Karpas-422 (cell line): Measurements from ENCODE around the gene AQP5. TPM values are rescaled to one million over a fixed set of nuclear protein-coding genes. Genes with fewer than 3 reads are reported as not detected.

Source experiments
- DNase-seq: peaks from one replicate; pipeline ENCODE4 v3.0.0-alpha.2; 2015
- H2AFZ ChIP-seq: fragments of 200-600 bp; sonication (generic); 2 replicates; pipeline ENCODE4 v1.6.1; 2014; ENCODE audit warnings: antibody characterized with exemption, low read length, mixed read lengths
- H3K27ac ChIP-seq: fragments of 200-600 bp; sonication (generic); 2 replicates; pipeline ENCODE4 v1.5.1; 2014; ENCODE audit warnings: mild to moderate bottlenecking, low read length, moderate library complexity
- H3K27me3 ChIP-seq: fragments of 200-600 bp; sonication (generic); 2 replicates; pipeline ENCODE4 v1.6.1; 2014; ENCODE audit warnings: low read length, mixed read lengths
- H3K36me3 ChIP-seq: fragments of 200-600 bp; sonication (generic); 2 replicates; pipeline ENCODE4 v1.6.1; 2014; ENCODE audit warnings: low read length, mixed read lengths; ENCODE audit not compliant: insufficient read depth
- H3K4me1 ChIP-seq: fragments of 200-600 bp; sonication (generic); 2 replicates; pipeline ENCODE4 v1.6.1; 2014; ENCODE audit warnings: mild to moderate bottlenecking, low read length, mixed read lengths
- H3K4me2 ChIP-seq: fragments of 200-600 bp; sonication (generic); 2 replicates; pipeline ENCODE4 v1.6.1; 2014; ENCODE audit warnings: low read length, low read depth, mild to moderate bottlenecking; ENCODE audit not compliant: poor library complexity, severe bottlenecking
- H3K4me3 ChIP-seq: fragments of 200-600 bp; sonication (generic); 2 replicates; pipeline ENCODE4 v1.5.1; 2014; ENCODE audit warnings: mild to moderate bottlenecking, antibody characterized with exemption, low read length, mixed read lengths
- H3K79me2 ChIP-seq: fragments of 200-600 bp; sonication (generic); 2 replicates; pipeline ENCODE4 v1.6.1; 2014; ENCODE audit warnings: mild to moderate bottlenecking, low read length, mixed read lengths
- H3K9ac ChIP-seq: fragments of 200-600 bp; sonication (generic); 2 replicates; pipeline ENCODE4 v1.6.0; 2014; ENCODE audit warnings: low read length
- H3K9me2 ChIP-seq: fragments of 200-600 bp; sonication (generic), shearing (Covaris generic); replicated peaks from 2 replicates; pipeline ENCODE4 v1.6.0; 2014; ENCODE audit warnings: mild to moderate bottlenecking, low read length, moderate library complexity; ENCODE audit not compliant: insufficient read depth
- H3K9me3 ChIP-seq: fragments of 300-700, 200-600 bp; sonication (generic); 2 replicates; pipeline ENCODE4 v1.6.1; 2014; ENCODE audit warnings: low read length, mixed read lengths
- H4K20me1 ChIP-seq: fragments of 200-600 bp; sonication (generic); 2 replicates; pipeline ENCODE4 v1.6.1; 2014; ENCODE audit warnings: mild to moderate bottlenecking, antibody characterized with exemption, low read length, low read depth; ENCODE audit not compliant: insufficient read depth
- total RNA-seq: library from RNA; depleted of rRNA; stranded (reverse); fragments of >200 nt; shearing (Covaris generic); gene quantifications from 2 replicates; pipeline ENCODE4 v1.2.3, GENCODE V29; 2014; ENCODE audit warnings: low replicate concordance

The AQP5 gene
- total RNA-seq, 1 experiment from 2014 or later: 0.97 TPM

GRCh38 chr12:49929581-49929980 is 32.1 kb upstream of the AQP5 start:
- no peaks in the 10 kb centered on the region for H4K20me1 ChIP-seq
- no peaks in the 10 kb centered on the region for H3K9me2 ChIP-seq
- H3K9me3 ChIP-seq: no peaks in the 10 kb centered on the region
- no peak overlapping the region for H3K4me2 ChIP-seq
- no peaks in the 10 kb centered on the region for H3K27me3 ChIP-seq
- no peak overlapping the region for H3K4me3 ChIP-seq
- H3K27ac ChIP-seq: no peak overlapping the region
- H3K4me1 ChIP-seq: peaks cover 9% of the 10 kb centered on the region
- no peak for DNase-seq
- H3K79me2 ChIP-seq: no peaks in the 10 kb centered on the region
- H2AFZ ChIP-seq: no peak overlapping the region
- no peak overlapping the region for H3K9ac ChIP-seq
- no peaks in the 10 kb centered on the region for H3K36me3 ChIP-seq

GRCh38 chr12:49930515-49931288 is 31.0 kb upstream of the AQP5 start:
- Histone ChIP-seq H3K4me3 (no peak overlapping the region), H3K27ac (no peak overlapping the region), H3K36me3 (no peaks in the 10 kb centered on the region), H3K4me1 (peaks cover 12% of the 10 kb centered on the region), H3K4me2 (no peak overlapping the region), H3K27me3 (no peaks in the 10 kb centered on the region), H3K9me2 (no peaks in the 10 kb centered on the region), H4K20me1 (no peaks in the 10 kb centered on the region), H2AFZ (no peak overlapping the region), H3K9ac (no peak overlapping the region), H3K79me2 (no peaks in the 10 kb centered on the region), H3K9me3 (no peaks in the 10 kb centered on the region)
- no peak for DNase-seq

GRCh38 chr12:49932023-49932422 is 29.6 kb upstream of the AQP5 start:
- no peak overlapping the region for H3K4me2 ChIP-seq
- H2AFZ ChIP-seq: 0 out of 2 replicates have a peak overlapping the region, but pooled peaks have one; percentile 1
- H3K79me2 ChIP-seq: no peaks in the 10 kb centered on the region
- H4K20me1 ChIP-seq: no peaks in the 10 kb centered on the region
- DNase-seq: no peak
- no peaks in the 10 kb centered on the region for H3K9me2 ChIP-seq
- no peak overlapping the region for H3K4me3 ChIP-seq
- no peak overlapping the region for H3K27ac ChIP-seq
- no peaks in the 10 kb centered on the region for H3K27me3 ChIP-seq
- H3K4me1 ChIP-seq: peaks cover 12% of the 10 kb centered on the region
- no peaks in the 10 kb centered on the region for H3K36me3 ChIP-seq
- no peak overlapping the region for H3K9ac ChIP-seq
- no peaks in the 10 kb centered on the region for H3K9me3 ChIP-seq

GRCh38 chr12:49932533-49933130 is 29.0 kb upstream of the AQP5 start:
- no peaks in the 10 kb centered on the region for H3K9me2 ChIP-seq
- H4K20me1 ChIP-seq: no peaks in the 10 kb centered on the region
- no peak overlapping the region for H2AFZ ChIP-seq
- no peaks in the 10 kb centered on the region for H3K36me3 ChIP-seq
- H3K79me2 ChIP-seq: no peaks in the 10 kb centered on the region
- DNase-seq: no peak
- no peak overlapping the region for H3K4me3 ChIP-seq
- H3K27ac ChIP-seq: no peak overlapping the region
- no peak overlapping the region for H3K4me2 ChIP-seq
- peaks cover 16% of the 10 kb centered on the region for H3K4me1 ChIP-seq
- no peak overlapping the region for H3K9ac ChIP-seq
- H3K27me3 ChIP-seq: no peaks in the 10 kb centered on the region
- no peaks in the 10 kb centered on the region for H3K9me3 ChIP-seq

- H2AFZ ChIP-seq: no peak overlapping the region
- no peak overlapping the region for H3K4me2 ChIP-seq
- no peaks in the 10 kb centered on the region for H3K79me2 ChIP-seq
These were observed 27.9 kb upstream of the AQP5 start for GRCh38 chr12:49933796-49934195.

GRCh38 chr12:49934505-49934904 is 27.2 kb upstream of the AQP5 start:
- no peak overlapping the region for H3K4me2 ChIP-seq
- H3K79me2 ChIP-seq: no peaks in the 10 kb centered on the region
- H3K36me3 ChIP-seq: no peaks in the 10 kb centered on the region
- no peaks in the 10 kb centered on the region for H3K9me2 ChIP-seq
- no peak for DNase-seq
- H3K4me1 ChIP-seq: peaks cover 32% of the 10 kb centered on the region
- H3K4me3 ChIP-seq: no peak overlapping the region
- H2AFZ ChIP-seq: no peak overlapping the region
- H4K20me1 ChIP-seq: no peaks in the 10 kb centered on the region
- no peak overlapping the region for H3K27ac ChIP-seq
- H3K9me3 ChIP-seq: no peaks in the 10 kb centered on the region
- no peaks in the 10 kb centered on the region for H3K27me3 ChIP-seq
- no peak overlapping the region for H3K9ac ChIP-seq

More at GRCh38 chr12:49933796-49934195, 27.9 kb upstream of the AQP5 start:
- H4K20me1 ChIP-seq: no peaks in the 10 kb centered on the region
- peaks cover 27% of the 10 kb centered on the region for H3K4me1 ChIP-seq
- H3K27ac ChIP-seq: no peak overlapping the region
- DNase-seq: peak; percentile 52
- no peaks in the 10 kb centered on the region for H3K9me3 ChIP-seq
- 0 out of 2 replicates have a peak overlapping the region, but pooled peaks have one; percentile 12 for H3K9ac ChIP-seq
- no peaks in the 10 kb centered on the region for H3K9me2 ChIP-seq
- no peak overlapping the region for H3K4me3 ChIP-seq
- H3K36me3 ChIP-seq: no peaks in the 10 kb centered on the region
- no peaks in the 10 kb centered on the region for H3K27me3 ChIP-seq

- Histone ChIP-seq H3K27me3 (no peaks in the 10 kb centered on the region), H2AFZ (no peak overlapping the region), H3K27ac (no peak overlapping the region), H3K36me3 (no peaks in the 10 kb centered on the region), H3K4me3 (no peak overlapping the region), H4K20me1 (no peaks in the 10 kb centered on the region), H3K9me3 (no peaks in the 10 kb centered on the region), H3K9ac (no peak overlapping the region), H3K4me1 (peaks cover 56% of the 10 kb centered on the region), H3K79me2 (no peaks in the 10 kb centered on the region), H3K4me2 (no peak overlapping the region), H3K9me2 (no peaks in the 10 kb centered on the region)
- no peak for DNase-seq
These were observed 24.7 kb upstream of the AQP5 start for GRCh38 chr12:49936925-49937324.

- no peak overlapping the region for H2AFZ ChIP-seq
- DNase-seq: no peak
- no peaks in the 10 kb centered on the region for H3K9me2 ChIP-seq
- peaks cover 64% of the 10 kb centered on the region for H3K4me1 ChIP-seq
- H3K4me2 ChIP-seq: no peak overlapping the region
- H3K36me3 ChIP-seq: no peaks in the 10 kb centered on the region
- H3K9ac ChIP-seq: no peak overlapping the region
- no peaks in the 10 kb centered on the region for H3K27me3 ChIP-seq
- H3K9me3 ChIP-seq: no peaks in the 10 kb centered on the region
- no peak overlapping the region for H3K4me3 ChIP-seq
- H3K79me2 ChIP-seq: no peaks in the 10 kb centered on the region
- no peaks in the 10 kb centered on the region for H4K20me1 ChIP-seq
- H3K27ac ChIP-seq: no peak overlapping the region
These were observed 23.9 kb upstream of the AQP5 start for GRCh38 chr12:49937639-49938300.
